Panc1 (cell line): ENCODE measurements around the gene NR2F1.

ENCODE experiments used
- CTCF ChIP-seq: fragments of 450-650 bp; IDR thresholded peaks from 2 replicates; pipeline ENCODE4 v1.5.1; 2017; ENCODE audit warnings: mild to moderate bottlenecking
- POLR2AphosphoS5 ChIP-seq: IDR thresholded peaks from 2 replicates; pipeline ENCODE4 v1.6.1; 2012; ENCODE audit warnings: mild to moderate bottlenecking, low read depth, low read length, moderate library complexity
- REST ChIP-seq, 2 experiments: IDR thresholded peaks; 2 replicates each; pipeline ENCODE4 v1.6.1; 2011 to 2012; ENCODE audit warnings: low read depth in 2 of 2, control low read depth in 1 of 2, low read length in 1 of 2, mild to moderate bottlenecking in 1 of 2, moderate library complexity in 1 of 2; ENCODE audit not compliant: insufficient read depth in 1 of 2
- SIN3A ChIP-seq: IDR thresholded peaks from 2 replicates; pipeline ENCODE4 v1.6.1; 2012; ENCODE audit warnings: low read depth, mild to moderate bottlenecking, low read length, moderate library complexity, borderline replicate concordance; ENCODE audit not compliant: insufficient read depth
- TCF7L2 ChIP-seq: IDR thresholded peaks from 2 replicates; pipeline ENCODE4 v1.6.1; 2011; ENCODE audit warnings: mild to moderate bottlenecking, low read depth, low read length, inconsistent platforms

GRCh38 chr5:93611273-93611975 is 28.4 kb downstream of the NR2F1 start:
- TF ChIP-seq CTCF (no peak), REST (IDR thresholded peaks at IDR 0.05; ENCODE audit: insufficient read depth in 1 of 2, low read depth in 2 of 2, low read length in 1 of 2) (no peak), POLR2AphosphoS5 (no peak), SIN3A (no peak), TCF7L2 (no peak)
